BJ (cell line): ENCODE measurements around the gene PTGFRN. TPM values are rescaled to one million over a fixed set of nuclear protein-coding genes. Genes with fewer than 3 reads are reported as not detected.

ENCODE experiments used
- CTCF ChIA-PET: fragments of 350-600 bp; formaldehyde crosslinking; extraction: SDS; loops from one replicate; lab custom pipeline; 2021; ENCODE audit warnings: antibody characterized with exemption, inconsistent platforms; lab: Yijun Ruan, JAX
- POLR2A ChIA-PET: fragments of 300-600 bp; sonication (Branson Sonifier 250); formaldehyde crosslinking; extraction: SDS; loops from one replicate; lab custom pipeline; 2021; ENCODE audit warnings: antibody characterized with exemption; lab: Charles Lee
- DNase-seq: peaks from one replicate; pipeline ENCODE4 v3.0.0-alpha.2; 2011; ENCODE audit warnings: low read depth
- H3K27me3 ChIP-seq: 2 replicates; pipeline ENCODE4 v1.6.0; 2011; ENCODE audit warnings: low read length; ENCODE audit not compliant: control insufficient read depth, insufficient read depth
- H3K36me3 ChIP-seq: 2 replicates; pipeline ENCODE4 v1.5.1; 2011; ENCODE audit warnings: low read length; ENCODE audit not compliant: control insufficient read depth, insufficient read depth
- H3K4me3 ChIP-seq: 2 replicates; pipeline ENCODE4 v1.5.1; 2011; ENCODE audit warnings: low read depth, mild to moderate bottlenecking, control low read depth, low read length
- polyA plus RNA-seq: library from polyadenylated mRNA; depleted of rRNA; stranded (reverse); fragments of >200 nt; gene quantifications from 2 replicates; pipeline ENCODE4 v1.2.3, GENCODE V29; 2011
- TF ChIP-seq, protein P1 (sequence below): IDR thresholded peaks from 2 replicates; pipeline ENCODE4 v1.5.1; 2011; ENCODE audit warnings: low read depth, mild to moderate bottlenecking, control low read depth, inconsistent platforms, low read length, moderate library complexity; ENCODE audit not compliant: insufficient read depth

The PTGFRN gene
- polyA plus RNA-seq, 1 experiment = 3.1 TPM

DNA sequence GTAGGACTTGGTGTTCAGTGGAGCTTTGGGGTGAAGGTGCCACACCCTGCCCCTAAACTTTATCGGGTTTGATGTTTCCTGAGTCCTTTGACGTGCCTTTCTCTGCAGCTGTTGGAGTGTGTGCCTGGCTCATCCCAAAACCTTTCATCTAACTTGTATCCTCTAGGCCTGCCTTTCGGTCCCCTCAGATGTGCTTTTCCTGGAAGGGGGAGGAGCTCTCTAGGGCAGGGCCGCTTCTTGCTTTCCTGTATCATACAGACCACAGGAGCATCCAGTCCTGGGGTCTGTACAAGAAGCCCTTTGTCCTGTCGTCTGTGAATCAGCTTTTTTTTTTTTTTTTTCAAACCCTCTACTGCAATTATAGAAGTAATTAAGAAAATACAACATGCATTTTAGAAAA lies 35.7 kb downstream of the PTGFRN start:
- no peak for DNase-seq
- Histone ChIP-seq H3K4me3 (no peak overlapping the region), H3K27me3 (0 out of 2 replicates have a peak, but pooled peaks cover 1% of the 10 kb centered on the region), H3K36me3 (no peaks in the 10 kb centered on the region)
- TF ChIP-seq, protein P1, sequence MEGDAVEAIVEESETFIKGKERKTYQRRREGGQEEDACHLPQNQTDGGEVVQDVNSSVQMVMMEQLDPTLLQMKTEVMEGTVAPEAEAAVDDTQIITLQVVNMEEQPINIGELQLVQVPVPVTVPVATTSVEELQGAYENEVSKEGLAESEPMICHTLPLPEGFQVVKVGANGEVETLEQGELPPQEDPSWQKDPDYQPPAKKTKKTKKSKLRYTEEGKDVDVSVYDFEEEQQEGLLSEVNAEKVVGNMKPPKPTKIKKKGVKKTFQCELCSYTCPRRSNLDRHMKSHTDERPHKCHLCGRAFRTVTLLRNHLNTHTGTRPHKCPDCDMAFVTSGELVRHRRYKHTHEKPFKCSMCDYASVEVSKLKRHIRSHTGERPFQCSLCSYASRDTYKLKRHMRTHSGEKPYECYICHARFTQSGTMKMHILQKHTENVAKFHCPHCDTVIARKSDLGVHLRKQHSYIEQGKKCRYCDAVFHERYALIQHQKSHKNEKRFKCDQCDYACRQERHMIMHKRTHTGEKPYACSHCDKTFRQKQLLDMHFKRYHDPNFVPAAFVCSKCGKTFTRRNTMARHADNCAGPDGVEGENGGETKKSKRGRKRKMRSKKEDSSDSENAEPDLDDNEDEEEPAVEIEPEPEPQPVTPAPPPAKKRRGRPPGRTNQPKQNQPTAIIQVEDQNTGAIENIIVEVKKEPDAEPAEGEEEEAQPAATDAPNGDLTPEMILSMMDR = no peak
- CTCF ChIA-PET = no interaction called here
- POLR2A ChIA-PET = no interaction called here

DNA sequence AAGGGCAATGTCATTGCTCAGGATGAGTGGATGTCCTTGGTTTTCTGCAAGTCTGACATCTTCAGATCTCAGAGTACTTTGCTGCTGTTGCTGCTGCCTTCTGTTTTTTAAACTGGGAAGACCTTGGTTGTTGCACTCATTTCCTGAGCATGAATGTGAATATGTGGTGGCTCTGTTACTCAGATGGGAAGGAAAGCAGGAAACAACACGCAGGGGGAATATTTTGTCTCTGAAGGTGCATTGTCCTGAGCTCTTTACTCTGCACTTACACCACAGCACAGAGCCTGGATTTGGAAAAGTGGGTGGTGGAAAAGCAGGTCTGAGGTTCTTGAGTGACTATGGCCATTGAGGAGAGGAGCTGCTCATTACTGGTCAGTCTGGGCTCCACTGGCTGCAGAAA lies 36.3 kb downstream of the PTGFRN start:
- POLR2A ChIA-PET = no interaction called here

DNA sequence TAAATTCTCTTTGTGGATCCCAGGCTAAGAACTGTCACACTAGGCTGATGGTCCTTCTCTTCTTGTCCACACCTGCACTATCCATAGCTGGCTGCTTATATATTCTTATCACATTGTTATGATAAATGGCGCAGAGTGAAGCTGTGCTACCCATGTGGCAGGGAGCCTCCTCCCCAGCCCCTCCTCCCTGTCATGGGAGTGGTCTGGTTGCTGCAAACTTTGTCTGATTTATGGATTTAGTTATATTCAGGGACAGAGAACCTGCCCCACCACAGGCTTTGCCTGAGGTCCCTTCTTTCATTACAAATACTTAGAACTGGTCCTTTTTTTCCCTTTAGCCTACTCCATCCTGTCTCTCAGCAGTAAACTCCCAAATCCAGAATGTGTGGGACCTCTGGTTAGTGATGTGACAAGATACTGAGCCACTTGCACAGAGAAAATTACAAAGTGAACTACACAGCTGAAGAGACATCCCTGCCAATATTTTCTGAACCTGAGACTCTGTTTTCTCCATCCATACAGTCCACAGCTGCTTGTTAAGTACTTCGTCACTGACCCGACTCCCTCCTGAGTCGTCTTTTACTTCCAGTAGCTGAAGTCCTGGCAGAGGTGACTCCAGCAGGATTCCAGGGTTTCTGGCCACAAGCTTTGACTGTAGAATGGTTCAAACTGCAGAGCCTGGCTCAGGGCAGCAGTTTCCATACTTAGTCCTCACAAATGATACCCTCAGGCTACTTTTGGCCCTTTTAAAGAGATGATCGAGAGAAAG lies 37.6 kb downstream of the PTGFRN start:
- DNase-seq = no peak
- ChIA-PET POLR2A (no interaction called here), CTCF (no interaction called here)
- Histone ChIP-seq H3K27me3 (no peaks in the 10 kb centered on the region; the same call in 1 of the 2 replicates), H3K36me3 (no peaks in the 10 kb centered on the region), H3K4me3 (no peak overlapping the region)
- TF ChIP-seq, protein P1 = no peak

More for the DNA sequence above, 36.3 kb downstream of the PTGFRN start:
- no peak overlapping the region for H3K4me3 ChIP-seq
- CTCF ChIA-PET = interaction anchor here (1.1 kb wide), 1 partner anchor 10 kb away, joined by 3 read pairs; no protein-coding TSS in a partner anchor
- H3K27me3 ChIP-seq = no peaks in the 10 kb centered on the region
- DNase-seq = no peak
- no peaks in the 10 kb centered on the region for H3K36me3 ChIP-seq
- TF ChIP-seq, protein P1 = no peak

DNA sequence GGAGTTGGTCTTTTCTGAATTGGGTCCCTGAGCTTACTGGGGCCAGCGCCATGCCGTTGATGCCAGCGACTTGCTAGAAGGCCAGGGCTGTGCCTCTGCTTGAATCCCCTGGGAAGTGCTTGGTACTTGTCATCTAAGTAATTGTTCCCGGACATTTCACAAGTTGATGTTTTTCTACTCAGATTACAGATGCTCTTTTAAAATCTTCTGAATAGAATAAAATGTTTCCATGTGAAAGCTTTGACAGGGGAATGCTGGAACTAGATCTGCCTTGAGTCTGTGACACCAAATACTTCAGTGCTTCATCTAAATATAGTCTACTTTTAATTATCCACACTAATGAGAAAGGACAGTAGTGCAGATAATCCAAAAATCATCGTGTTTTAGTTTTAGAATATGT lies 38.3 kb downstream of the PTGFRN start:
- TF ChIP-seq, protein P1 = no peak
- no peaks in the 10 kb centered on the region for H3K36me3 ChIP-seq
- H3K4me3 ChIP-seq = no peak overlapping the region
- no peak for DNase-seq
- no peaks in the 10 kb centered on the region; the same call in 1 of the 2 replicates for H3K27me3 ChIP-seq
- POLR2A ChIA-PET = no interaction called here
- CTCF ChIA-PET = interaction anchor here (0.6 kb wide), 1 partner anchor 1529 kb away, joined by 3 read pairs; no protein-coding TSS in a partner anchor

DNA sequence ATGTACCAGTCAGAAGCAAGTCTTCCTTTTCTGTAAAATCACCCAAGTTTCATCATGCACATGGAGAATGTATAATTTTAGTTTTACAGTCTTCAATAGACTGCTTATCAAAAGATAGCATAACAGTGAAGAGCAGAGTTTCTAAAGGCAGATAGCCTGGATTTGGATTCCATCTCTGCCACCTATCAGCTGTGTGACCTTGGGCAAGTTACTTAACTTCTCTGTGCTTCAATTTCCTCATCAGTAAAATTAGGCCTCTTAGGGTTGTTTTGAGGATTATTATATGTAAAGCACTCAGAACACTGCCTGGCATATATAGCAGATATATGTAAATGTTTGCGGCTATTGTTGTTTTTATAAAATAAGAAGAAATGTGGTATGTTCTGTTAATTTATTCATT lies 38.9 kb downstream of the PTGFRN start:
- no peak overlapping the region for H3K4me3 ChIP-seq
- TF ChIP-seq, protein P1 = no peak
- no peaks in the 10 kb centered on the region for H3K36me3 ChIP-seq
- no peaks in the 10 kb centered on the region; the same call in 1 of the 2 replicates for H3K27me3 ChIP-seq
- ChIA-PET CTCF (no interaction called here), POLR2A (no interaction called here)
- DNase-seq = no peak
